ENCODE measurements around the gene TLE7. TPM values are rescaled to one million over a fixed set of nuclear protein-coding genes. Genes with fewer than 3 reads are reported as not detected.

The TLE7 gene
- total and polyA plus RNA-seq, 2 of the 8 experiments (the other 6 are each of a cell fraction or from before 2014, with no cell fraction given), result 0.03 TPM; not detected in 1

DNA sequence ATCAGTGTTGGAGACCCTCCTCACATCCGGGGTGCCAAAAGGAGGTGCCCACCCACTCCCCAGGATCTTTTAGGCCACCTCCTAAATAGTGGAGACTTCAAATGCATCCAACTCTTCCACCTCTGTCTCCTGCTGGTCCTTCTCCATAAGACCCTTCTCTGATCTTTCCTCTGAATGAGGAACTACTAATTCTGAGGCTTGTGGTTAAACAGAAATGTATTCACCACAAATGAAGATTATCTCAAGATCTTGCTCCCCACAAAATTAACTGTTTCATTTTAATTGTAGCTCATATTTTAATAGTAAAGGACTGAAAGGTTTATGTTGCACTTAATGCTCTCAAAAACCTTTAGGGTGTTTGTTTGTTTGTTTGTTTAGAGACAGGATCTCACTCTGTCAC is 34.1 kb downstream of the TLE7 start:
- H3K18ac ChIP-seq (ENCODE audit: extremely low read depth, low read length), result no peak overlapping the region
- no peak overlapping the region for H3K9ac ChIP-seq (replicated peaks in 1 of 4; ENCODE audit: extremely low read depth in 1 of 4, low read depth in 3 of 4, low read length in 3 of 4)
- H2BK120ac ChIP-seq (replicated peaks; ENCODE audit: low read depth, low read length), result no peak overlapping the region
- H3K23me2 ChIP-seq (ENCODE audit: low read depth, low read length), result no peaks in the 10 kb centered on the region; the same call in 1 of the 2 replicates
- no peak overlapping the region for H2BK5ac ChIP-seq (ENCODE audit: low read depth, low read length)
- no peak overlapping the region for H4K8ac ChIP-seq (ENCODE audit: extremely low read depth, insufficient read depth, low read length)
- peaks cover 0 to 4% (median 0%) of the 10 kb centered on the region in 4 experiments; a peak in 1 of 7 replicates for H3K4me1 ChIP-seq (replicated peaks in 1 of 4; ENCODE audit: control insufficient read depth in 3 of 4, insufficient read depth in 4 of 4, low read length in 3 of 4)
- H4K5ac ChIP-seq (ENCODE audit: insufficient read length, low read depth, low read length), result no peak overlapping the region
- no peak overlapping the region for H3K4me2 ChIP-seq (ENCODE audit: insufficient read depth in 1 of 2, low read depth in 2 of 2, low read length in 2 of 2)
- no peaks in the 10 kb centered on the region for H4K20me1 ChIP-seq (replicated peaks in 1 of 2; ENCODE audit: control insufficient read depth in 1 of 2, insufficient read depth in 2 of 2, low read length in 2 of 2)
- no peak overlapping the region for H4K91ac ChIP-seq (replicated peaks; ENCODE audit: insufficient read length, low read length)
- no peak overlapping the region for H3K56ac ChIP-seq (replicated peaks; ENCODE audit: insufficient read length, low read depth, low read length)
- H3K27ac ChIP-seq (ENCODE audit: low read depth, low read length), result no peak overlapping the region
- H3K9me3 ChIP-seq (ENCODE audit: insufficient read depth in 2 of 2, low read depth in 1 of 2, low read length in 1 of 2), result no peaks in the 10 kb centered on the region
- H3K27me3 ChIP-seq (replicated peaks in 1 of 4; ENCODE audit: control insufficient read depth in 3 of 4, extremely low read depth in 1 of 4, insufficient read depth in 3 of 4, low read length in 3 of 4), result no peaks in the 10 kb centered on the region
- ChIA-PET POLR2A (ENCODE audit: partially characterized antibody) (interaction anchor here (0.6 kb wide), 1 partner anchor 57 kb away, joined by 3 read pairs; no protein-coding TSS in a partner anchor), CTCF (ENCODE audit: partially characterized antibody) (interaction anchor here (0.6 to 2.8 kb wide), 6 partner anchors 14 to 92 kb away, joined by 3 to 9 read pairs (median 4); partner anchors contain the start of gene CALB2)
- no peaks in the 10 kb centered on the region for H3K79me1 ChIP-seq (ENCODE audit: low read depth, low read length)
- H3K4me3 ChIP-seq (ENCODE audit: extremely low read depth in 1 of 4, insufficient read depth in 2 of 4, low read depth in 3 of 4, low read length in 4 of 4), result no peak overlapping the region
- H2BK20ac ChIP-seq (ENCODE audit: low read length), result no peak overlapping the region
- 92% methylated on average over 1 of the region's 1 CpG; no CpG with 5 or more reads in 1 of the 2 experiments for WGBS, 2 experiments (ENCODE audit: extremely low coverage in 1 of 2, insufficient coverage in 1 of 2, insufficient read length in 1 of 2, insufficient replicate concordance in 2 of 2, low coverage in 1 of 2, low lambda C conversion rate in 2 of 2, missing lambda C conversion rate in 1 of 2)
- no peak overlapping the region for H2BK12ac ChIP-seq (ENCODE audit: low read depth, low read length)
- H2BK15ac ChIP-seq (ENCODE audit: low read length), result no peak overlapping the region
- H3K36me3 ChIP-seq (ENCODE audit: control insufficient read depth in 2 of 4, insufficient read depth in 4 of 4, low read length in 3 of 4), result no peaks in the 10 kb centered on the region
- no peak overlapping the region for H2AK5ac ChIP-seq (ENCODE audit: low read depth, low read length)
- H3K23ac ChIP-seq (ENCODE audit: insufficient read length), result no peak overlapping the region
- no peak overlapping the region for H3K14ac ChIP-seq (ENCODE audit: insufficient read length)
- no peaks in the 10 kb centered on the region for H3K79me2 ChIP-seq (ENCODE audit: control insufficient read depth in 1 of 2, insufficient read depth in 2 of 2, low read length in 2 of 2)
- DNase-seq (ENCODE audit: low read depth in 1 of 2, low spot score in 2 of 2) (no peak), FAIRE-seq (no peak)
- no peak overlapping the region for H2AFZ ChIP-seq (ENCODE audit: low read length)
- H3K4ac ChIP-seq (replicated peaks; ENCODE audit: insufficient read length, low read depth, low read length), result no peak overlapping the region
- no peak for TF ChIP-seq FOSL1 (IDR thresholded peaks at IDR 0.05; ENCODE audit: insufficient read depth, low read depth, low read length)
- no peak for TF ChIP-seq CEBPB (IDR thresholded peaks at IDR 0.05; ENCODE audit: low read depth, low read length)
- TF ChIP-seq BRCA1 (IDR thresholded peaks at IDR 0.05; ENCODE audit: low read depth, low read length), result no peak
- TF ChIP-seq PHF8 (conservative IDR thresholded peaks at IDR 0.05; ENCODE audit: low read depth, low read length), result no peak
- no peak for TF ChIP-seq YY1 (IDR thresholded peaks at IDR 0.05; ENCODE audit: low read depth, low read length)
- no peak for TF ChIP-seq EZH2 (IDR thresholded peaks at IDR 0.05; ENCODE audit: low read depth, low read length, severe bottlenecking)
- no peak for TF ChIP-seq SIRT6 (IDR thresholded peaks at IDR 0.05; ENCODE audit: low read length)
- TF ChIP-seq CHD2 (IDR thresholded peaks at IDR 0.05; ENCODE audit: low read length), result no peak
- TF ChIP-seq TCF12 (IDR thresholded peaks at IDR 0.05; ENCODE audit: low read depth, low read length), result no peak
- no peak for TF ChIP-seq ZNF274 (IDR thresholded peaks at IDR 0.05; ENCODE audit: borderline replicate concordance, extremely low read depth, low read length)
- no peak for TF ChIP-seq USF2 (IDR thresholded peaks at IDR 0.05; ENCODE audit: low read length)
- TF ChIP-seq SAP30 (IDR thresholded peaks at IDR 0.05; ENCODE audit: insufficient read depth, insufficient replicate concordance, low read length), result no peak
- no peak for TF ChIP-seq TAF1 (IDR thresholded peaks at IDR 0.05; ENCODE audit: low read depth, low read length)
- no peak for TF ChIP-seq TAF7 (optimal IDR thresholded peaks at IDR 0.05; ENCODE audit: borderline replicate concordance, low read depth, low read length)
